ENCODE results near the gene ARRDC5. TPM values are rescaled to one million over a fixed set of nuclear protein-coding genes. Genes with fewer than 3 reads are reported as not detected.

Gene ARRDC5
- total and polyA plus RNA-seq, 2 of the 13 experiments (the other 11 are each of a cell fraction or from before 2014, with no cell fraction given): not detected

DNA sequence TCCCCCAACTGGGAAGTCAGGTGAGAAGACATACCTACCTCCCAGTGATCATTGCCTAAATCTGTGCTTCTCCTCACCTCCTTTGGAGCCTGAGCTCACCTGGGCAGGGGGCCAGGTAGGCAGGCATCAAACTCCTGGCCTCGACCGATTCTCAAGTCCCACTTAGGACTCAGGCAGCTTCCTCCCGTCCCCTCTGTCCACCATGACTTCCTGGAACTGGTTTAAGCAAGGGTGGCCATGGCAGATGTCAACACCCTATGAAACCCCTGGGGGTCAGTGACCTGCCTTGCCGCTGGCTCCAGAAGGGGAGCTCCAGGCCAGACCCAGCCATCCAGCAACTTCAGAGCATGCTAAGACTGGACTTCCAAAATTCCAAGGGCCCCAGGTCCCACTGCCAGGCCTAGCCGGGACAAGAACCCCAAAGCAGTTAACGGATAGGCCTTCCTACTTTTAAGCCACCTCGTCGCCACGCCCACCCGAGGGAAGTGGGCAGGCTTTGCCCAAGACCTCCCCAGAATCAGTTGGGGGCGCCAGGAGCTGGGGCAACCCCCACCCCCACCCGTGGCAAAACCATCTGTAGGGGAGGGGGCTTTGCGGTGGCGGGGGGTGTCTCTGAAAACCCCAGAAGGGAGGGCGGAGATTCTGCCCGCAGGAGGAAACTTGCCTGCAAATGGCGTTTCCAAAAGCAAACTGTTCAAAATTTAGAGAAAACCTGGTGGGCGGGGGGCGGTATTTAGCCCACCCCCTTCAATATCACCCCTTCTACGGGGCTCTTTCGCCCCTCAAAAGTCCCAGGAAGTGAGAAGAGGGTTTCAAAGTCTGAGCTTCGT lies 35.9 kb downstream of the ARRDC5 start (continued):
- TF ChIP-seq, protein P1, sequence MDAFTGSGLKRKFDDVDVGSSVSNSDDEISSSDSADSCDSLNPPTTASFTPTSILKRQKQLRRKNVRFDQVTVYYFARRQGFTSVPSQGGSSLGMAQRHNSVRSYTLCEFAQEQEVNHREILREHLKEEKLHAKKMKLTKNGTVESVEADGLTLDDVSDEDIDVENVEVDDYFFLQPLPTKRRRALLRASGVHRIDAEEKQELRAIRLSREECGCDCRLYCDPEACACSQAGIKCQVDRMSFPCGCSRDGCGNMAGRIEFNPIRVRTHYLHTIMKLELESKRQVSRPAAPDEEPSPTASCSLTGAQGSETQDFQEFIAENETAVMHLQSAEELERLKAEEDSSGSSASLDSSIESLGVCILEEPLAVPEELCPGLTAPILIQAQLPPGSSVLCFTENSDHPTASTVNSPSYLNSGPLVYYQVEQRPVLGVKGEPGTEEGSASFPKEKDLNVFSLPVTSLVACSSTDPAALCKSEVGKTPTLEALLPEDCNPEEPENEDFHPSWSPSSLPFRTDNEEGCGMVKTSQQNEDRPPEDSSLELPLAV (CRISPR knock-in tag; conservative IDR thresholded peaks at IDR 0.05; ENCODE audit: low read depth): no peak
- no peak for TF ChIP-seq SALL2 (CRISPR knock-in tag; IDR thresholded peaks at IDR 0.05)
- TF ChIP-seq, protein P2, sequence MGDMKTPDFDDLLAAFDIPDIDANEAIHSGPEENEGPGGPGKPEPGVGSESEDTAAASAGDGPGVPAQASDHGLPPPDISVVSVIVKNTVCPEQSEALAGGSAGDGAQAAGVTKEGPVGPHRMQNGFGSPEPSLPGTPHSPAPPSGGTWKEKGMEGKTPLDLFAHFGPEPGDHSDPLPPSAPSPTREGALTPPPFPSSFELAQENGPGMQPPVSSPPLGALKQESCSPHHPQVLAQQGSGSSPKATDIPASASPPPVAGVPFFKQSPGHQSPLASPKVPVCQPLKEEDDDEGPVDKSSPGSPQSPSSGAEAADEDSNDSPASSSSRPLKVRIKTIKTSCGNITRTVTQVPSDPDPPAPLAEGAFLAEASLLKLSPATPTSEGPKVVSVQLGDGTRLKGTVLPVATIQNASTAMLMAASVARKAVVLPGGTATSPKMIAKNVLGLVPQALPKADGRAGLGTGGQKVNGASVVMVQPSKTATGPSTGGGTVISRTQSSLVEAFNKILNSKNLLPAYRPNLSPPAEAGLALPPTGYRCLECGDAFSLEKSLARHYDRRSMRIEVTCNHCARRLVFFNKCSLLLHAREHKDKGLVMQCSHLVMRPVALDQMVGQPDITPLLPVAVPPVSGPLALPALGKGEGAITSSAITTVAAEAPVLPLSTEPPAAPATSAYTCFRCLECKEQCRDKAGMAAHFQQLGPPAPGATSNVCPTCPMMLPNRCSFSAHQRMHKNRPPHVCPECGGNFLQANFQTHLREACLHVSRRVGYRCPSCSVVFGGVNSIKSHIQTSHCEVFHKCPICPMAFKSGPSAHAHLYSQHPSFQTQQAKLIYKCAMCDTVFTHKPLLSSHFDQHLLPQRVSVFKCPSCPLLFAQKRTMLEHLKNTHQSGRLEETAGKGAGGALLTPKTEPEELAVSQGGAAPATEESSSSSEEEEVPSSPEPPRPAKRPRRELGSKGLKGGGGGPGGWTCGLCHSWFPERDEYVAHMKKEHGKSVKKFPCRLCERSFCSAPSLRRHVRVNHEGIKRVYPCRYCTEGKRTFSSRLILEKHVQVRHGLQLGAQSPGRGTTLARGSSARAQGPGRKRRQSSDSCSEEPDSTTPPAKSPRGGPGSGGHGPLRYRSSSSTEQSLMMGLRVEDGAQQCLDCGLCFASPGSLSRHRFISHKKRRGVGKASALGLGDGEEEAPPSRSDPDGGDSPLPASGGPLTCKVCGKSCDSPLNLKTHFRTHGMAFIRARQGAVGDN (CRISPR knock-in tag; IDR thresholded peaks at IDR 0.05): peak; percentile 63
- TF ChIP-seq SNAPC2 (CRISPR knock-in tag; IDR thresholded peaks at IDR 0.05): no peak
- no peak for TF ChIP-seq ARID3A (IDR thresholded peaks at IDR 0.05; ENCODE audit: low read depth, low read length)
- no peak; the same call in 1 of the 2 replicates for TF ChIP-seq ZNF605 (CRISPR knock-in tag; IDR thresholded peaks at IDR 0.05)
- TF ChIP-seq HNF4G (IDR thresholded peaks at IDR 0.05; ENCODE audit: borderline replicate concordance, low read depth, low read length): no peak
- TF ChIP-seq HNF4G (CRISPR knock-in tag; IDR thresholded peaks at IDR 0.05; ENCODE audit: borderline replicate concordance, low read depth): no peak
- TF ChIP-seq ATF7-NPFF (CRISPR knock-in tag; IDR thresholded peaks at IDR 0.05; ENCODE audit: low read depth): no peak
- no peak for TF ChIP-seq ZSCAN5A (CRISPR knock-in tag; IDR thresholded peaks at IDR 0.05; ENCODE audit: borderline replicate concordance)
- TF ChIP-seq KLF6 (CRISPR knock-in tag; IDR thresholded peaks at IDR 0.05): no peak
- TF ChIP-seq, protein P3, sequence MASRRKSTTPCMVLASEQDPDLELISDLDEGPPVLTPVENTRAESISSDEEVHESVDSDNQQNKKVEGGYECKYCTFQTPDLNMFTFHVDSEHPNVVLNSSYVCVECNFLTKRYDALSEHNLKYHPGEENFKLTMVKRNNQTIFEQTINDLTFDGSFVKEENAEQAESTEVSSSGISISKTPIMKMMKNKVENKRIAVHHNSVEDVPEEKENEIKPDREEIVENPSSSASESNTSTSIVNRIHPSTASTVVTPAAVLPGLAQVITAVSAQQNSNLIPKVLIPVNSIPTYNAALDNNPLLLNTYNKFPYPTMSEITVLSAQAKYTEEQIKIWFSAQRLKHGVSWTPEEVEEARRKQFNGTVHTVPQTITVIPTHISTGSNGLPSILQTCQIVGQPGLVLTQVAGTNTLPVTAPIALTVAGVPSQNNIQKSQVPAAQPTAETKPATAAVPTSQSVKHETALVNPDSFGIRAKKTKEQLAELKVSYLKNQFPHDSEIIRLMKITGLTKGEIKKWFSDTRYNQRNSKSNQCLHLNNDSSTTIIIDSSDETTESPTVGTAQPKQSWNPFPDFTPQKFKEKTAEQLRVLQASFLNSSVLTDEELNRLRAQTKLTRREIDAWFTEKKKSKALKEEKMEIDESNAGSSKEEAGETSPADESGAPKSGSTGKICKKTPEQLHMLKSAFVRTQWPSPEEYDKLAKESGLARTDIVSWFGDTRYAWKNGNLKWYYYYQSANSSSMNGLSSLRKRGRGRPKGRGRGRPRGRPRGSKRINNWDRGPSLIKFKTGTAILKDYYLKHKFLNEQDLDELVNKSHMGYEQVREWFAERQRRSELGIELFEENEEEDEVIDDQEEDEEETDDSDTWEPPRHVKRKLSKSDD (CRISPR knock-in tag; IDR thresholded peaks at IDR 0.05; ENCODE audit: low read depth): 0 out of 2 replicates have a peak, but pooled peaks have one; percentile 41
- no peak for TF ChIP-seq KLF15 (CRISPR knock-in tag; IDR thresholded peaks at IDR 0.05; ENCODE audit: borderline replicate concordance)
- no peak for TF ChIP-seq SIX1 (CRISPR knock-in tag; IDR thresholded peaks at IDR 0.05; ENCODE audit: borderline replicate concordance)
- TF ChIP-seq MTA1 (CRISPR knock-in tag; IDR thresholded peaks at IDR 0.05; ENCODE audit: borderline replicate concordance): 0 out of 2 replicates have a peak, but pooled peaks have one; percentile 35
- TF ChIP-seq ZNF44 (CRISPR knock-in tag; IDR thresholded peaks at IDR 0.05): no peak
